Vagina (tissue), 2 donors: ENCODE results near the gene TMEM183A.

Source experiments
- POLR2A ChIP-seq, 2 donors: fragments of 450-650 bp; IDR thresholded peaks; one replicate each; pipeline ENCODE4 v1.6.1; 2017; ENCODE audit warnings: antibody characterized with exemption in 2 of 2, mild to moderate bottlenecking in 2 of 2, moderate library complexity in 2 of 2
- TF ChIP-seq, protein P1 (sequence below), 3 experiments: fragments of 450-650 bp in 2 of 3; fragments of 200-600 bp in 1 of 3; sonication (generic) in 1 of 3; IDR thresholded peaks; one replicate each; pipeline ENCODE4 v1.5.1; 2017 to 2019; ENCODE audit warnings: antibody characterized with exemption in 3 of 3, mild to moderate bottlenecking in 2 of 3, moderate library complexity in 2 of 3

- TF ChIP-seq, protein P1, sequence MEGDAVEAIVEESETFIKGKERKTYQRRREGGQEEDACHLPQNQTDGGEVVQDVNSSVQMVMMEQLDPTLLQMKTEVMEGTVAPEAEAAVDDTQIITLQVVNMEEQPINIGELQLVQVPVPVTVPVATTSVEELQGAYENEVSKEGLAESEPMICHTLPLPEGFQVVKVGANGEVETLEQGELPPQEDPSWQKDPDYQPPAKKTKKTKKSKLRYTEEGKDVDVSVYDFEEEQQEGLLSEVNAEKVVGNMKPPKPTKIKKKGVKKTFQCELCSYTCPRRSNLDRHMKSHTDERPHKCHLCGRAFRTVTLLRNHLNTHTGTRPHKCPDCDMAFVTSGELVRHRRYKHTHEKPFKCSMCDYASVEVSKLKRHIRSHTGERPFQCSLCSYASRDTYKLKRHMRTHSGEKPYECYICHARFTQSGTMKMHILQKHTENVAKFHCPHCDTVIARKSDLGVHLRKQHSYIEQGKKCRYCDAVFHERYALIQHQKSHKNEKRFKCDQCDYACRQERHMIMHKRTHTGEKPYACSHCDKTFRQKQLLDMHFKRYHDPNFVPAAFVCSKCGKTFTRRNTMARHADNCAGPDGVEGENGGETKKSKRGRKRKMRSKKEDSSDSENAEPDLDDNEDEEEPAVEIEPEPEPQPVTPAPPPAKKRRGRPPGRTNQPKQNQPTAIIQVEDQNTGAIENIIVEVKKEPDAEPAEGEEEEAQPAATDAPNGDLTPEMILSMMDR (IDR thresholded peaks at IDR 0.05), result no peak
- no peak for TF ChIP-seq POLR2A (IDR thresholded peaks at IDR 0.05)
Measured at GRCh38 chr1:203043830-203044545, 36.8 kb downstream of the TMEM183A start.
